ENCODE measurements around the gene MYO10. TPM values are rescaled to one million over a fixed set of nuclear protein-coding genes. Genes with fewer than 3 reads are reported as not detected.

The MYO10 gene
- total RNA-seq, 1 experiment from 2014 or later, result 202 TPM

- no peaks in the 10 kb centered on the region for H3K4me1 ChIP-seq (ENCODE audit: insufficient read depth, low read length, poor library complexity, severe bottlenecking)
- DNase-seq (ENCODE audit: low spot score), result no peak
- ChIA-PET POLR2A (ENCODE audit: low non-redundant PET) (no interaction called here), CTCF (no interaction called here)
- intact Hi-C loops (cut with micrococcal nuclease; ENCODE audit: unreplicated experiment), result no loop called here
- no TSS peak for BruUV-seq (replicated peaks)
- no peaks in the 10 kb centered on the region for H3K9me3 ChIP-seq (ENCODE audit: low read depth, low read length, poor library complexity, severe bottlenecking)
- no peaks in the 10 kb centered on the region for H3K27me3 ChIP-seq (replicated peaks; ENCODE audit: insufficient read depth, low read depth, low read length, poor library complexity)
- no peak overlapping the region for H3K27ac ChIP-seq (ENCODE audit: low read depth, low read length, poor library complexity, severe bottlenecking)
- TF ChIP-seq EZH2 (IDR thresholded peaks at IDR 0.05; ENCODE audit: borderline replicate concordance, low read depth, low read length, poor library complexity, severe bottlenecking), result no peak
- TF ChIP-seq CTCF (conservative IDR thresholded peaks at IDR 0.05; ENCODE audit: low read depth, low read length), result no peak
- no peak overlapping the region for H3K4me3 ChIP-seq (ENCODE audit: low read depth, low read length, poor library complexity, severe bottlenecking)
- H3K36me3 ChIP-seq (ENCODE audit: insufficient read depth, low read length, poor library complexity, severe bottlenecking), result peaks cover 88% of the 10 kb centered on the region
These were observed 236.0 kb downstream of the MYO10 start for GRCh38 chr5:16700081-16700480.

DNA sequence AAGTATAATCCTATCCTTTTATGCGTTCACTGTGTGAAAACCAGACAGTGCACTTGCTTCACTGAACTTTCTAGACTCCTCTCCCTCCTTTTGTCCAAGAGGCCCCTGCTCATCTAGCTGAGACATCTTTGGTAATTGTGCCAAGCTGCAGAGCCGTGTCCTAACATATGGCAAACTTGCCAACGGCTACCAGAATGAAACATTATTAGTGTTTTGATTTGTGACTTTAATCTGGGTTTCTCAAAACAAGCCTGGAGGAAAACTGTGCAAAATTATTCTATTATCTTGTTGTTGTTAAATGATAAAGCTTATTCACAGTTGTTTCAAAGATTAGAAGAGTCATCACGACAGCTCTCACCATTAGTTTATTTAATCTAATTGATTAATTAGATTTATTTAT is 240.3 kb downstream of the MYO10 start:
- TF ChIP-seq EZH2 (IDR thresholded peaks at IDR 0.05; ENCODE audit: borderline replicate concordance, low read depth, low read length, poor library complexity, severe bottlenecking) (no peak), CTCF (conservative IDR thresholded peaks at IDR 0.05; ENCODE audit: low read depth, low read length) (no peak)
- ChIA-PET CTCF (no interaction called here), POLR2A (ENCODE audit: low non-redundant PET) (no interaction called here)
- BruUV-seq (replicated peaks), result no TSS peak
- Histone ChIP-seq H3K4me1 (ENCODE audit: insufficient read depth, low read length, poor library complexity, severe bottlenecking) (peaks cover 9% of the 10 kb centered on the region), H3K36me3 (ENCODE audit: insufficient read depth, low read length, poor library complexity, severe bottlenecking) (peaks cover 80% of the 10 kb centered on the region), H3K9me3 (ENCODE audit: low read depth, low read length, poor library complexity, severe bottlenecking) (no peaks in the 10 kb centered on the region), H3K27me3 (replicated peaks; ENCODE audit: insufficient read depth, low read depth, low read length, poor library complexity) (no peaks in the 10 kb centered on the region), H3K4me3 (ENCODE audit: low read depth, low read length, poor library complexity, severe bottlenecking) (no peak overlapping the region), H3K27ac (ENCODE audit: low read depth, low read length, poor library complexity, severe bottlenecking) (peak overlapping the region; percentile 22)
- intact Hi-C loops (cut with micrococcal nuclease; ENCODE audit: unreplicated experiment), result loop anchor here (10.0 kb wide), 1 partner anchor 239 kb away; the partner anchor contains the start of gene MYO10
- DNase-seq (ENCODE audit: low spot score), result no peak

- peak; percentile 78 for DNase-seq (ENCODE audit: low spot score)
- H3K9me3 ChIP-seq (ENCODE audit: low read depth, low read length, poor library complexity, severe bottlenecking), result no peaks in the 10 kb centered on the region
- no peak overlapping the region for H3K4me3 ChIP-seq (ENCODE audit: low read depth, low read length, poor library complexity, severe bottlenecking)
- no peaks in the 10 kb centered on the region for H3K27me3 ChIP-seq (replicated peaks; ENCODE audit: insufficient read depth, low read depth, low read length, poor library complexity)
- peak overlapping the region; percentile 40 for H3K27ac ChIP-seq (ENCODE audit: low read depth, low read length, poor library complexity, severe bottlenecking)
- ChIA-PET POLR2A (ENCODE audit: low non-redundant PET) (no interaction called here), CTCF (no interaction called here)
- no TSS peak for BruUV-seq (replicated peaks)
- peaks cover 80% of the 10 kb centered on the region for H3K36me3 ChIP-seq (ENCODE audit: insufficient read depth, low read length, poor library complexity, severe bottlenecking)
- intact Hi-C loops (cut with micrococcal nuclease; ENCODE audit: unreplicated experiment), result loop anchor here (10.0 kb wide), 1 partner anchor 241 kb away; the partner anchor contains the start of gene MYO10
- H3K4me1 ChIP-seq (ENCODE audit: insufficient read depth, low read length, poor library complexity, severe bottlenecking), result peaks cover 9% of the 10 kb centered on the region
- no peak for TF ChIP-seq EZH2 (IDR thresholded peaks at IDR 0.05; ENCODE audit: borderline replicate concordance, low read depth, low read length, poor library complexity, severe bottlenecking)
- TF ChIP-seq CTCF (conservative IDR thresholded peaks at IDR 0.05; ENCODE audit: low read depth, low read length), result no peak
These were observed 242.2 kb downstream of the MYO10 start for GRCh38 chr5:16693879-16694278.

Measured in A673 (cell line).